GM19467 (cell line): ENCODE measurements around the gene MTUS2.
"Not testable (repeated sequence)": the region's sequence is repeated elsewhere in the genome, so short reads cannot be mapped to it uniquely, and the experiment has no call there.

ENCODE experiments used
- ATAC-seq: cut with Tn5 transposase; IDR thresholded peaks from one replicate; pipeline ENCODE4 v1.9.1; 2021; ENCODE audit warnings: mild to moderate bottlenecking, moderate library complexity; ENCODE audit not compliant: unreplicated experiment

Gene MTUS2

DNA sequence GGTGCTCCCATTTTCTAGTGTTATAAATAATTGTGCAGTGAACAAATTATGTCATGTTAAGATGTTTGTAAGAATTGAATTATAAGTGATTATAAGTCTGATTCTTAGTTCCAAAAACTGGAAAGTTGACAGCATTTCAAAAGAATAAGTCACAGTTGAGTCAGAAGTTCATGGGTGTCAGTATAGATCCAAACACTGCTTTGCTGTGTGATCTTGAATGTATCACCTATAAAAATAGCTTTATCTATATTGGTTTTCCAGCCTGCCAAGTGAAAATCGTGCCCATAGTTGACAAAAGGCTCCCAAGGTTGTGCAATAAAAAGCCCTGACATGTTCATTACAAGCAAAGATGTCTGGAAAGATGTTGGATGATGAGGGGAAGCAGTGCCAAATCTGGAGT is 336.0 kb downstream of the MTUS2 start:
- ATAC-seq, result no peak

DNA sequence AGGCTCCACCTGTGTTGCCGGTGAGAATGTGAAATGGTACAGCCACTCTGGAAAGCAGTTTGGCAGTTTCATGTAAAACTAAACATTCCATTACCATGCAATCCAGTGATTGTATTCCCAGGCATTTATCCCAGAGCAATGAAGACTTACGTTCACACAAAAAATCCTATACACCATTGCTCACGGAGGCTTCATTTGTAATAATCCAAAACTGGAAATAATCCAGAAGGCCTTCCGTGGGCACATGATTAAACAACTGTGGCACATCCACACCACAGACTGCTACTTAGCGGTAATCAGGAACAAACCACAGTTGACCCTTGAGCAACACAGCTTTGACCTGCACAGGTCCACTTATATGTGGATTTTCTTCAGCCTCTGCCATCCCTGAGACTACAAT is 339.7 kb downstream of the MTUS2 start:
- ATAC-seq, result no peak

DNA sequence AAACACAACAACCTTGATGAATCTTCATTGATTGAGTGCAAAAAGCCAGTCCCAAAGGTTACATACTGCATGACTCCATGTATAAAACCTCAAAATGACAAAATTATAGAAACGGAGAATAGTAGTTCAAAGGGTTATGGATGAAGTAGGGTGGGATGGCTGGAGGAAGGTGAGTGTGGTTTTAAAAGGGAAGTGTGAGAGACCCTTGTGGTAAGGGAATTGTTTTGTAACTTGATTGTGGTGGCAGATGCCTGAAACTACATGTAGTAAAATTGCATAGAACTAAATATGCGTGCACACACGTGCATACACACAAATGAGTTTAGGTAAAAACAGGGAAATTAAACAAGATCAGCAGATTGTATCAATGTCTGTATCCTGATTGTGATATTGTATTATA is 340.7 kb downstream of the MTUS2 start:
- no peak for ATAC-seq

DNA sequence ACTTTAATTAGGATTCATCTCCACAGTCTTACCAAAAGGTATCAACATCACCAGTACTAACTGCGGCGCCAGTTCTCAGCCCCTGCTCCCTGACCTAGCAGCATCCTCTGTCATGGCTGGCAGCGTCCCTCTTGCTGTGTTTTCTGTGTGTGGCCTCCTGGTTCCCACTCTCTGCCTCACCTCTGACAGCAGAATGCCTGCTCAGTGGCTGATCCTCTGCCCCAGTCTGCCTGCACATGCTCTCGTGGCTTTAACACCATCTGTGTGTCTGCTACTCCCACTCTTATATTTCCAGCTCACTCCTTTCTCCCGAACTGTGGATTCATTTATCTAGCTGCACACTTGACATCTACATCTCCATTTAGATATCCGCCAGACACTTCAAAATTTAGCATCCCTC is 341.5 kb downstream of the MTUS2 start:
- no peak for ATAC-seq

DNA sequence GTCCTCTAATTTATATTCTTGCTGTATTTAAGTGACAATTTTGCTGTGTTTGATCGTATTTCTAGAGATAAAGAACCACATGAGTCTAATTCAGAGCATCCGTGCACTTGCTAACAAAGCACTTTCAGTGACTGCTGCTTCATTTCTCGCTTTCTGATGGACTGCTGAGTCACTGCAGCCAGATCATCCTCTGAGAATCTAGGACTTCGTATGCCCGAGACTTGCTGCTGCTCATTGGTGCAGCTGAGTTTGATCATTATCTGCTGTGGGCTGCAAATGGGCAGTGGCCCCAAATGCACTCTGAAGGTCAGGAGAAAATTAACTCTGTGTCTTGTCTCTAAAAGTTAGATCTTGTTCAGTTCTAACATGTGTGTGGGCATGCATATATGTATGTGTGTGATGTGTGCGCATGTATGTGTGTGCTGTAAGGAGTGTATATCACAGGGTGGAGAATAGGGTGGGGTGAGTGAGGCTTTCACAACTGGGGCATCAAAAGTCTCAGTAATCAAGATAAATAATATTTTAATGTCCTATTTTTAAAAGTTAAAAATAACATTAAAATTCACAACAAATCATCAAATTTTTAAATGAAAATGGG is 342.6 kb downstream of the MTUS2 start:
- ATAC-seq, result no peak

DNA sequence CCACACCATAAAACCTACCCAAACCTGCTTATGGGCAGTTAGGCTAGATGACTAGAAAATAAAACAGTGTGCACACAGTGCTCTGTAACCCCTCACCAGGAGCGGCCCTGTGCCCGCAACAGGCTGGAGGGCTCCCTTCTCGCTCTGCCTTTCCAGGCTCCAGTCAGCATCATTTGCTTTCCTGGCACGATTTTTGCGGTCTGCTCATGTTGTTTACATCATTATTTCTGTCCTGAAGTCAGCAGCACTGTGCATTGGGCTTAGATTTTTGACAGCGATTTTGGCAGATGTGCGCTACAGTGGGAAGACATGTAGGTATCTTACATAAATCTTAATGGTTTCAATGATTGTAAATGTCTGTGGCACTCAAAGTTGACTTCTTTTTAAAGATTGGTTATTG is 344.0 kb downstream of the MTUS2 start:
- no peak for ATAC-seq

DNA sequence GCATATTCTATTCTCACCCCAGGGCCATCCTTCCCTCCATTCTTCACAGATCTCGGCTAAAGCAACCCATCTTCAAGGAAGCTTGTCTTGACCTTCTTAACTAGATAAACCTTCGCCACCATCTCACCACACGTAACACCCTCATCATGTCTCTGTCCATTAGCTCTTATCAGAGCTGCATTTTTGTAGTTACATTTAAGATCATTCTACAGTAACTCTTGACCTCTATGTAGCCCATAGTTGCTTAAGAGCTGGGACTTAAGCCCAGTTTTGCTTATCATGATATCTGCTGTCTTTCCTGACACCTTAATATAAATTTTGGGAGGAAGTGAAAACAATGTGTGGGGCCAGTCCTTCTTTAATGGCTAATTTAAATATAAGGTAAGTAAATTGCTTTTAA is 345.1 kb downstream of the MTUS2 start:
- no peak for ATAC-seq

DNA sequence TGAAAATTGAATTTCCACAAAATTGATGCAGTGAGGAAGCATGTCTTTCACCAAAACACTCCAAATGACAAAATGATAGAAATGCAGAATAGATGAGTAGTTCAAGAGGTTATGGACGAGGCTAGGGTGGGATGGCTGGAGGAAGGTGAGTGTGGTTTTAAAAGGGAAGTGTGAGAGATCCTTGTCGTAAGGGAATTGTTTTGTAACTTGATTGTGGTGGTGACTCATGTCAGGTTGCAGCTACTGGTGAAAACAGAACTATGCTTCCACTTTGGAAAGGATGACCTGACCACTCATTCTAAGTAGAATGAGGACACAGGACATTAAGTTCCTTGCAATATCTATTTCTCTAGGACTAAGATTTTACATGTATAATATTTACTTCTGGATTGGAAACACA is 345.7 kb downstream of the MTUS2 start:
- ATAC-seq, result no peak

DNA sequence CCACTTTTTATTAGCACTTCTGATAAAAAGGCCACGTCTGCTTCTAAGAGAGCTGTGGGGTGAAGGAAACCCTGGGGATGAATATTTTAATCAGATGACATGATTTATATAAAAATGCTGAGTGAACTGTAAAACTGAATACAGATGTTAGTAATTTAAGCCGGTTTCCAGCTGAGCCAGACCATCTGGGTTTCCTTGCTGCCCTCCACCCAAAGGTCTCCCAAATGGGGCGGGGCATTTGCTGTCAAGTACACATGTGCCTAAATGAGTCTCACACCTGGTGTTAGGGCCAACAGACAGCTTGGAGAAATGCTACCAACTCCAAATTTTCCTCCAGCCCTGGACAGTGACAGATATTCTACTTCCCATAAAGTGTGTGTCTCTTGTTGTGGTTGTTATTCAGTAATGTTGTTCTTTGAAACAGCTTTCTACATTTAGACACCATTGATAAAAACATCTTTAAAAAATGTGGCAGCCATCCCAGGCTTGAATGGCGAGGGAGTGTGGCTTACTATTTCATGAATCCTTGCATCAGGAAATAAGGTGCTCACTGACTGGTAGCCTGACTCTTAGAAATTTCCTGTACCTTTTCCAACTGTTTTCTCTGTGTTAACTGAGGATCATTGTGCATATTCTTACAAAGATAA is 350.4 kb downstream of the MTUS2 start:
- no peak for ATAC-seq

DNA sequence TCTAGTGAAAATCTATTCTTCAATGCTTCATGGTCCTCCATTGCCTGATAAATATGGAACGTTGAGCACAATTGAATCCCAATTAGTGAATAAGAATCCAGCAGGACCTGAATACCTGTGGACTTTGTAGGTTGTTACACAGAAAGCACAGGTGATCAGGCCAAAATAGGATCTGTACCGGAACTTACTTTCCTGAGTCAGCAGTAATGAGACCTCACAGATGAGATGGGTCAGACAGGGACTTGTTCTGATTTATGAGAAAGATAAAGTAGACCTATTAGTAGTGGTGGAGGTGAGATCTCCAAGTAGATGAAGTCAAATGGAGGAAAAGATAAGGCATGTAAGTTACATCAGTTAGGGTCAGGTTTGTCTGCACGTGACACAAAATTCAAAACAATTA is 351.1 kb downstream of the MTUS2 start:
- ATAC-seq, result no peak

DNA sequence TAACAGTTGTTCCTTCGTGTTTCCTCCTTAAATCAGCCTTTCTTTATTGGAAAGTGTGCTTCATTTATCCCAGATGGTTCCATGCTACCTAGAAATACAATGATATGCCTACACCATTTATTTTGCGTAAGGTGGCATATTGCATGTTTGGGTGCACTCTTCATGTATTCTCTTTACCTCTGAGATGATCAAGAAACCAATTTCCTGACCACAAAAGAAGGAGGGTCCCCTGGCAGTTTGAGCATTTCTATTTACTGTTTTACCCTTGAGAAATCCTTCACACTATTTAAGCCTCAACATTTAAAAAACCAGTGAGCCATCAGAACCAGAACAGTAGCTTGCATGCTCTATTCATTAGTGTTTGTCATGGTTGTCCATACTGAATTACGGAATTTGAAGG is 354.0 kb downstream of the MTUS2 start:
- no peak for ATAC-seq

DNA sequence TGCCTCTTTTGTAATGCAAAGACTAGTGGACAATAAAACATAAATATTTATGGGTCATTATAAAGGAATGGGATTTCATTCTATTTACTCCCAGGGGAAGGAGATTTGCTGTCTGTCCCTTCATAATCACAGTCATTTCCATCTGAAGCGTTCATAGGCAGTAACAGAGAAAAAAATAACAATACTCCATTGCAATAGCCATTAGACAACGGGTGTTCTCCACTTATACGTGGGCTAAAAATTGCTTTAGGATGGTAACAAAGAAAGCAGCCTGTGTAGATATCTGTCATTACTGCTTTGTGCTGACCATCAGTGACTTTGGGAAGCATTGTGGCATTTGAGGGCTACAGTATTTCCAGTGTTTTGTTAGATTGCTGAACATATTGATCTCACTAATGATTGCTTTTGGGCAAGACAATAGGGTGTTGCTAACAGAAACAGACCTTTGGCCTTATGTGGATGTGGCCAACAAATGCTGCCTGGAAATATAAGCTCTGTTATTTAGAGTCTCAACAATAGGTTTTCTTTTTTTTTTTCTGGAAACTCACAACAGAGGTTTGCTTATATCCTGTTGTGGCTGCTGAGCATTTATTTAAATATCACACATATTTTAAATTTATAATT is 355.2 kb downstream of the MTUS2 start:
- ATAC-seq, result no peak

DNA sequence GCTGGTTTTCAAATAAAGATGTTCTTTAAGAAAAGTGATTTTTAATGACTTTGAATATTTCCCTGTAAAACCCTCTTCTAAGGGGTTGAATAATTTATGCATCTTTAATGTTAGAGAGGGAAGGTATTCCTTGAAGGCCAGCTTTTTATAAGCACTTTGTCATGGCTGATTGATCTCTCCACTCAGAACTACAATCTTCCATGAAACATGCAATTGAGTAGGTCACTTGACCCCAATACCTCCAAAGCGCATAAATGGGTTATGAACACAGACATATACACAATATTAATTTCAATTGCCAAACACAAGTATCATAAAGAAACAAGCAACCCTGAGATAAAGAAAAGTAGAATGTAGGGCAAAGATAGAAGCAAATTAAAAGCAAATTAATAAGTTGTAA is 359.9 kb downstream of the MTUS2 start:
- no peak for ATAC-seq

DNA sequence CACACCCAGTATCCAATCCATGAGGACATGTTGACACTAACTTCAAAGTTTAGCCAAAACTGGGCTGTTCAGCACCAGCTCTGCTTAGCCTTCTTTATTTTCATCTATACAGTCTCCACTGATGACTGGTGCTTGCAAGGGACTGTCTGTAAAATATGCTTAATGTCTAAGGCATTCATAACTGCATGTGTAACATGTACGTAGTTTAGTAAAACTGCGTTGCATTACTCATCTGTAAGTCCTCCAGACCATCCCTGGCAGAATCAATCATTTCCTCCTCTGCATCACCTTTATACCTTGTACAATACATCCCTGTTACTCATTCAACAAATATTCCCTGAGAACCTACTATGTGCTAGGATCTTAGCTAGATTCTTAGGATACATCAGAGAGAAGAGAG is 362.1 kb downstream of the MTUS2 start:
- no peak for ATAC-seq

DNA sequence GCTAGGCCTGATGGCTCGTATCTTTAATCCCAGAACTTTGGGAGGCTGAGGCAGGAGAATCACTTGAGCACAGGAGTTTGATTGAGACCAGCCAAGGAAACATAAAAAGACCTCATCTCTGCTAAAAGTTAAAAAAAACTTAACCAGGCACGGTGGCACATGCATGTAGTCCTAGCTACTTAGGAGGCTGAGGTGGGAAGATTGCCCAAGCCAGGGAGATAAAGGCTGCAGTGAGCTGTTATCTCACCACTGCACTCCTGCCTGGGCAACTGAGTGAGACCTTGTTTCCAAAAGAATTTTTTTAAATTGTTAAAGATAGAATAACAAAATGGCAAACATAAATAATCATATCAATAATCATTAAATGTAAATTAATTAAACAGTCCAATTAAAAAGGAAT is 365.8 kb downstream of the MTUS2 start:
- ATAC-seq, result no peak

DNA sequence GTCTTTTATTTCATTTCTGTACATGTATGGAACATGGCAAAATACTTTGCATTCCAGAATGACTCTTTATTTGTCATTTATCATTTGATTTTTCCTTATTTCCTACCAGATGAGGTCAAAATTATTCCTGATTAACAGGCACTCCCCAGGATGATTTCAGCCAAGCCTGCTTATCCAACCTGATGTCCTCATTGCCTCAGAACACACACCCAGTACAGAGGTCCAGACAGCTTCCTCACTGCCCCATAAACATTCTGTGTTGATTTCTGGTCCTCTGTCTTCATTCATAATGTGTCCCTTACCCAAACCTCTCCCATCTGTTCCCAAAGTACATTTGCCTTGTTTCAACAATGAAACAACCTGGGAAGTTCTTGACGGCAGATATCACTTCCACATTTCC is 367.4 kb downstream of the MTUS2 start:
- no peak for ATAC-seq

DNA sequence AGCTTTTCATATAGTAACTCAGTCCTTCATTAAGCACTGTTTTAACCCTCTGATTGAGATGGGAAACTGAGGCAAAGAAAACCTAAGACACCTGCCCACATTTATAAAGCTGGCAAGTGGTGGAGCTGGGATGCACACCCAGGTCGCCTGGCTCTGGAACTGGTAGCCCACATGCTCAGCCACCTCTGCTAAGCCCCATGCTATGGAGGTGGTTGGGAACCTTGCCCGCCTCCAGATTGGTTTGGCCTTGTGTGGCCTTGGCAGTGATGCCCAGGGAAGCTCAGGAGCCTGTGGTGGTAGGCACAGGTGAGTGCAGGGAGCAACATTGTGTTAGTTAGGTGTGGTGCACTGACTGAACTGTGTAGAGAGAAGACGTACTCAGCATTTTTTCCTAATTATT is 370.2 kb downstream of the MTUS2 start:
- no peak for ATAC-seq

DNA sequence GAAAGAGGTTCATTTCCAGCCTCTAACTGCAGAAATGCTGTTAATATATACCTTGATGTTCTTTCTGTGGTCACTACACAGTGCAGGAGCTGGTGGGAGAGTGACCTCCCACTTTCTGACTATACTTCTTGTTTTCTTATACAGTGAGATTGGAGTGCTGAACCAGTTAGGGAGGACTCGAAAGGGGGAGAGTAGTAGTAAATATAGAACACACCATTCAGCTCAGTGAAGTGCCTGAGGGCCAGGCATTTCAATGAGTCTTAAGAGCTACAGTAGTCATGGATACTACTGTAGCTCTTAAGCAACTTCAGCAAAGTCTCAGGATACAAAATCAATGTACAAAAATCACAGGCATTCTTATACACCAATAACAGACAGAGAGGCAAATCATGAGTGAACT is 372.9 kb downstream of the MTUS2 start:
- ATAC-seq, result no peak

DNA sequence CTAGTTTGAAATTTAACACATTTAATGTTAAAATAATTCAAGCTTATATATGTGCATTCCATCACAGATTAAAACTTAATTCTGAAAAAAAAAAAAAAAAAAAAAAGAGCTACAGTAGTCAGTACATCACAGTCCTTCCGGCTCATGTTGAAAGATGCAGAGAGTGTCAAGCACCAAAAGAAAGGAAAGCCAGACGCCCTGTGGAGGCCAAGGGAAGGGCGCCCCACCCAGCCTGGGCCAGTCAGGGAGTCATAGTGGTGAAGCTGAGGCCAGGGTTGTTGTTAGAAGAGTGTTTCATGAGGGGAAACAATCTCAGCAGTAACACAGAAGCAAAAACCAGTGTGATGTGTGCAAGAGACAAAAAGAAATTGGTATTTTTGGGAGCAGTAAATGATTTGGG is 375.3 kb downstream of the MTUS2 start:
- no peak for ATAC-seq

DNA sequence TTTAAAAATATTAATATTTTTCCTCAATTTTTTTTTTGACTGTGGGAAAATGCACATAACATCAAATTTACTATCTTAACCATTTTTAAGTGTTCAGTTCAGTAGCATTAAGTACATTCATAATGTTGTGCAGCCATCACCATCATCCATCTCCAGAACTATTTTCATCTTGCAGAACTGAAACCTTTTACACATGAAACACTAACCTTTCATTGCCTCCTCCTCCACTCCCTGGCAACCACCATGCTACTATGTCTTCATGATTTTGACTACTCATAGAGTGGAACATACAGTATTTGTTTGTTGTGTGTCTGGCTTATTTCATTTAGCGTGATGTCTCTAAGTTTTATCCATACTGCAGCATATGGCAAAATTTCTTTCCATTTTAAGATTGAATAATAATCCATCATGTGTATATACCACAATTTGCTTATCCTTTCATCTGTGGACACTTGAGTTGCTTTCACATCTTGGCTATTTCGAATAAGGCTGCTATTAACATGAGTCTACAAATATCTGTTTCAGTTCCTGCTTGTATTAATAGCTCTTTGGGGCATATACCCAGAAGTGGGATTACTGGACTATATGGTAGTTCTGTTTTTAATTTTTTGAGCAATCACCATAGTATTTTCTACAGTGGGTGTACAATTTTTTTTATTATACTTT is 376.4 kb downstream of the MTUS2 start:
- ATAC-seq, result peak; percentile 83

DNA sequence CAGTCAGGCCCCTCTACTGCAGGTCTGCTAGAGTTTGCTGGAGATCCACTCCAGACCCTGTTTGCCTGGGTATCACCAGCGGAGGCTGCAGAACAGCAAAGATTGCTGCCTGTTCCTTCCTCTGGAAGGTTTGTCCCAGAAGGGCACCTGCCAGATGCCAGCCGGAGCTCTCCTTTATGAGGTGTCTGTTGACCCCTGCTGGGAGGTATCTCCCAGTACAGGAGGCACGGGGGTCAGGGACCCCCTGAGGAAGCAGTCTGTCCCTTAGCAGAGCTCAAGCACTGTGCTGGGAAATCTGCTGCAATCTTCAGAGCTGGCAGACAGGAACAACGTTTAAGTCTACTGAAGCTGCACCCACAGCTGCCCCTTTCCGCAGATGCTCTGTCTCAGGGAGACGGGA is 382.6 kb downstream of the MTUS2 start:
- not testable (repeated sequence) for ATAC-seq

DNA sequence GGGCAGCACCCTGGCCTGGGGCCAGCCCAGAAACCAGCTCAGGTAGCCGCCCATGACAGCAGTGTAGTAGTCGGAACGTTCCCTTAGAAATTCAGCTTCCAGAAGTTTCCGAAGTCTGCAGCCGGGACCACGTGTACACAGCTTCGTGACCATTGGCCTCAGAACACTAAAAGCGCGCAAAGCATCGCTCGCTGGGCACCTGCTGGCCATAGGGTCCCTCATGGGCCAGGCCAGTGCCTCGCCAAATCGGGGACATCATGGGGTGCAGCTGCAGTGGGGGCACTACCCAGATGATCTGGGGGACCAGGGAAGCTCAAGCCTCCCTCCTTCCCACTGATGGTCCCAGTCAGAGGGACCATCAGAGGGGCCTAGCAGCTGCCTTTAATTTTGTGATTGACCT is 384.5 kb downstream of the MTUS2 start:
- ATAC-seq, result no peak
